Measurements from ENCODE around the gene AXL.

DNA sequence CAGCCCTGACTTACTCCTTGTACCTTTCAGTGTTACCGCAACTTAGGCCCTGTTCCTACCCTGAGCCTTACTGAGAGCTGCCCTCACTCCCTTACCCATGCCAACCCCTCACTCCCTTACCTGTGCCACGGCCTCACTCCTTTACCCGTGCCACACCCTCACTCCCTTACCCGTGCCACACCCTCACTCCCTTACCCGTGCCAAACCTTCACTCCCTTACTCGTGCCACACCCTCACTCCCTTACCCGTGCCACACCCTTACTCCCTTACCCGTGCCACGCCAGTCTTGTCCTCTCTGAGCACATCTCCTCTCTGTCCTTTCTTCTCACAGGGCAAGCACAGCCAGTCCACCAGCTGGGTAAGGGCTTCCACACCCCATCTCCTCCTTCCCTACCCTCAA lies 20.3 kb downstream of the AXL start:
- TF ChIP-seq CTCF (conservative IDR thresholded peaks at IDR 0.05; ENCODE audit: low read length) (no peak), EZH2phosphoT487 (IDR thresholded peaks at IDR 0.05; ENCODE audit: borderline replicate concordance) (no peak)

Data from Loucy (cell line).